ENCODE measurements around the gene MCMBP. TPM values are rescaled to one million over a fixed set of nuclear protein-coding genes. Genes with fewer than 3 reads are reported as not detected.

MCMBP gene
- total RNA-seq, 1 donor from 2014 or later: 53.0 TPM

GRCh38 chr10:119831656-119832055 is 41.0 kb downstream of the MCMBP start:
- H3K36me3 ChIP-seq: peaks cover 0 to 67% of the 10 kb centered on the region in 2 donors
- no peaks in the 10 kb centered on the region for H3K4me1 ChIP-seq
- H3K4me3 ChIP-seq: no peak overlapping the region
- DNase-seq (ENCODE audit: extremely low spot score in 2 of 2): no peak
- H3K27me3 ChIP-seq: no peaks in the 10 kb centered on the region
- H3K9me3 ChIP-seq: no peaks in the 10 kb centered on the region
- no peak overlapping the region for H3K27ac ChIP-seq
- intact Hi-C loops (cut with DNase I): no loop called here
- TF ChIP-seq POLR2AphosphoS5 (IDR thresholded peaks at IDR 0.05; ENCODE audit: insufficient read depth in 1 of 2, low read depth in 1 of 2): no peak
- TF ChIP-seq POLR2A (IDR thresholded peaks at IDR 0.05): no peak
- TF ChIP-seq CTCF (IDR thresholded peaks at IDR 0.05): no peak

- Histone ChIP-seq H3K36me3 (peaks cover 0 to 63% of the 10 kb centered on the region in 2 donors), H3K9me3 (no peaks in the 10 kb centered on the region), H3K4me3 (no peak overlapping the region), H3K27ac (no peak overlapping the region), H3K4me1 (no peaks in the 10 kb centered on the region), H3K27me3 (no peaks in the 10 kb centered on the region)
- DNase-seq (ENCODE audit: extremely low spot score in 2 of 2): no peak
- intact Hi-C loops (cut with DNase I): no loop called here
- TF ChIP-seq POLR2A (IDR thresholded peaks at IDR 0.05): no peak
- no peak for TF ChIP-seq CTCF (IDR thresholded peaks at IDR 0.05)
- TF ChIP-seq POLR2AphosphoS5 (IDR thresholded peaks at IDR 0.05; ENCODE audit: insufficient read depth in 1 of 2, low read depth in 1 of 2): no peak
Observed at GRCh38 chr10:119830851-119831250, 41.8 kb downstream of the MCMBP start.

GRCh38 chr10:119829429-119829828 is 43.2 kb downstream of the MCMBP start:
- Histone ChIP-seq H3K4me3 (no peak overlapping the region), H3K27me3 (no peaks in the 10 kb centered on the region), H3K4me1 (no peaks in the 10 kb centered on the region), H3K36me3 (peaks cover 0 to 52% of the 10 kb centered on the region in 2 donors), H3K27ac (no peak overlapping the region), H3K9me3 (no peaks in the 10 kb centered on the region)
- no peak for DNase-seq (ENCODE audit: extremely low spot score in 2 of 2)
- intact Hi-C loops (cut with DNase I): no loop called here
- TF ChIP-seq POLR2A (IDR thresholded peaks at IDR 0.05) (no peak), POLR2AphosphoS5 (IDR thresholded peaks at IDR 0.05; ENCODE audit: insufficient read depth in 1 of 2, low read depth in 1 of 2) (no peak), CTCF (IDR thresholded peaks at IDR 0.05) (no peak)

- H3K36me3 ChIP-seq: peaks cover 0 to 66% of the 10 kb centered on the region in 2 donors
- intact Hi-C loops (cut with DNase I): no loop called here
- H3K27ac ChIP-seq: no peak overlapping the region
- H3K9me3 ChIP-seq: no peaks in the 10 kb centered on the region
- no peak for DNase-seq (ENCODE audit: extremely low spot score in 2 of 2)
- no peak overlapping the region for H3K4me3 ChIP-seq
- H3K27me3 ChIP-seq: no peaks in the 10 kb centered on the region
- TF ChIP-seq POLR2AphosphoS5 (IDR thresholded peaks at IDR 0.05; ENCODE audit: insufficient read depth in 1 of 2, low read depth in 1 of 2) (no peak), CTCF (IDR thresholded peaks at IDR 0.05) (no peak), POLR2A (IDR thresholded peaks at IDR 0.05) (no peak)
- no peaks in the 10 kb centered on the region for H3K4me1 ChIP-seq
Observed at GRCh38 chr10:119827430-119827829, 45.2 kb downstream of the MCMBP start.

GRCh38 chr10:119826771-119827170 is 45.9 kb downstream of the MCMBP start:
- Histone ChIP-seq H3K27ac (no peak overlapping the region), H3K27me3 (no peaks in the 10 kb centered on the region), H3K9me3 (no peaks in the 10 kb centered on the region), H3K4me3 (no peak overlapping the region), H3K4me1 (no peaks in the 10 kb centered on the region), H3K36me3 (peaks cover 0 to 60% of the 10 kb centered on the region in 2 donors)
- no peak for DNase-seq (ENCODE audit: extremely low spot score in 2 of 2)
- intact Hi-C loops (cut with DNase I): no loop called here
- TF ChIP-seq POLR2A (IDR thresholded peaks at IDR 0.05) (no peak), POLR2AphosphoS5 (IDR thresholded peaks at IDR 0.05; ENCODE audit: insufficient read depth in 1 of 2, low read depth in 1 of 2) (no peak), CTCF (IDR thresholded peaks at IDR 0.05) (no peak)

Data from vagina (tissue), 2 donors.